LoVo (cell line): ENCODE data around the gene TOMT.

Experiments
- DNase-seq: peaks from one replicate; pipeline ENCODE4 v3.0.0-alpha.2; 2016; ENCODE audit warnings: low spot score

The TOMT gene

DNA sequence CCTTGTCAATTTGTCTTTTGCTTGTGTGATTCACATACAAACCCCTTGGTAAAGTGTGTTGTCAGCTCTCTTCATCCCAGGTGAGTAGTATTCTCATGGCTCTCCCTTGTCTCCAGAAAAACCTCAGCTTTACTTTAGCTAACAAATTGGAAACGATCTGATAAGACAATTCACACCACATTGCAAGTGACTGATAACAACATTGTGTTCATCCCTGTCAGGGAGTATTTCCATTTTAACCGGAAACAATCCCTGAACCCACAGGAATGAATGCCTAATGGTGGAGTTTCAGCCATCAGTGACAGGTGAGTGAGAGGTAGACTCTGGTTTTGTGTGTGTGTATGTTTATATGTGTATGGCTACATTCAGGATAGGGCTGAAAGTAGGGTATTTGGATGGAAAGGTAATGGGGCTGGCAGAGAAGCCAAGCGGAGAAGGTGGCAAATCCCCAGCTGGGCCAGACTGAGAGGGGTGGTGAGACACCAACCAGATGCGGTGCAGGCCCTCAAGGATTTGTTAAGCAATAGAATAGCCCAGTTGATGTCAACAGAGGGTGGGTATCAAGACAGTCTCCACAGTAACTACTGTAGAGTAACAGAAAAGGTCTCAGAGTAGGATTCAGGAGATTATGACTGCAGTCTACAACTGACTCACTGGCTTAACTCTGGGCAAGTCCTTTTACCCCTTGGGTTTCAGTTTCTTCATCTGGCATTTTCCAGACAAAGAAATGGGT, 17.5 kb upstream of the TOMT start:
- DNase-seq, result no peak

DNA sequence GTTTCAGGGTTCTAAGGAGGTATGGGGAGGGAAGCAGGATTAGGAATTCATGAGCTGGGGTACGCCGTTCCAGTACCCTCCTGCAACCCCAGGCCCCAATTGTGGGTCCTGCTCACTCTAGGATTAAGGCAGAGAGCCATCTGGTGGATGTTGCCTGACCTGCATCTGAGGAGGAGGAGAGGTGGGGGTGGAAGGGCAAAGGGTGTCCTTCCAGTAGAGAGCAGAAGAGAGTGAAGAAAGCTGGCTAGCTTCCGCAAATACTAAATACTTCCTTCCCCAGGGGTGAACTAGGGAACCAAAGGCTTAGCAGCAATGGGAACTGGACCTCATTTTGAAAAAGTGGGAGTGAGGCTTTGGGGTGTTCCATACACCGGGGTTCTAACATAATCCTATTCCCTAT, 14.4 kb upstream of the TOMT start:
- DNase-seq, result peak; percentile 33

DNA sequence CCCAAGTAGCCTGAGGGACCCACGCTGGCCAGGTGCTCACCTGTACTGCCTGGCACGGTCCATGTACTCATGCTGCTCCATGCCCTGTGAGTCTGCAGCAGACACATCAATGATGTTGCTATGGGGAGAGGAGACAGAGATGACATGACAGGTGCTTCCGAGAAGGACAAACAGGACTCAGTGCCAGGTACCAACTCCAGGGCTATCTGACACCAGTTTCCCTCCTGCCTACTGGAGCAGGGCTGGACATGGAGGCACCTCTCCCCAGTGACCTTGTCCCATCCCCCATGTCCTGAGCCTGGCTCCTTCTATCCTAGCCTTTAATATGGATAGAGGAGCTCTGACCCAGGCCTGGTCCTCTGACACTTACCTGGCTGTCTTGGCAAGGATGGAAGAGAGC, 7.0 kb upstream of the TOMT start:
- no peak for DNase-seq

DNA sequence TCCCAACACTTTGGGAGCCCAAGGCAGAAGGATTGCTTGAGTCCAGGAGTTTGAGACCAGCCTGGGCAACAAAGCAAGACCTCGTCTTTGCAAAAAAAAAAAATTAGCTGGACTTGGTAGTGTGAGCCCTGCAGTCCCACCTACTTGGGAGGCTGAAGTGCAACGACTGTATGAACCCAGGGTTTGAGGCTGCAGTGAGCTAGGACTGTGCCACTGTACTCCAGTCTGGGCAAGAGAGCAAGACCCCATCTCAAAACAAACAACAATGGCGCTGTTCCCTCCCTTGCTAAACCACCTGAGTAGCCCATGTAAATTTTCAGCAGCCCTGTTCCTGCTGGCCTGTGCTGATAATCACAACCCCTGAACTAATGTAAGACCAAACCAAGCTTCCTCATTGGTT, 5.7 kb upstream of the TOMT start:
- DNase-seq, result no peak

DNA sequence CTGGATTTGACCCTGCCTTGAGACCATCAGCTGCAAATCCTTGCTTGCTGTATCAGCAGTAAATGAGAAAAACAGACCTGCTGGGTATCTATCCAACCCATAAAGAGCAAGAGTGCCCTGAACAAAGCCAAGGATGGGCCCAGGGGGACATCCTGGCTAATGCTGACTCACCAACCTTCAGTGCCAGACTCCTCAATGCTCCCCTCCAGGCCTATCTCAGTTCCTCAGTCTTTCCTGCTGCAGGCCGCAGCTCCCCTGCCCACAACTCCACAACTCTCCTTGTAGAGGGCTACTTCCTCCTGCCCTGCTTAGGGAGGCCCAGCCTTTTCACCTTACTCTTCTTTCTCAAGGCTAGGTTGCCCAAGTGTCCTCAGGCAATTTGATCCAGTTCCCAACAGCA, 5.3 kb upstream of the TOMT start:
- no peak for DNase-seq

DNA sequence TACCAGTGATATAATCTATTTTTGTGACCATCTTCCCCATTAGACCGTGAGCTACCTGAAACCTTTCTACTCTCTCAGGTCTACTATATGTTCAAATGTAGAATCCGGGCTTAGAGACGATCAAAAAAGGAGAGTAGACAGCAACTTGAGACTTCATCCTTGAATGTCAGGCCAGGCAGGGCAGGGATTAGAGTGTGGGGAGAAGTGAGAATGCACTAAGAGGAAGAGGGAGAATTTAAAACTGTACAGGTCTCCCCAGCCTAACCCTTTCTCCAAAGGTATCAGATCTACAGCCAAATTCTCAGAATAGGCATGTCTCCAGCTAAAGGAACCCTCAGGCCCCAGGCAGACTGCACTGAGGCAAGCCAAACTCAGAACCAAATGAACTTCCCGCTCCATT, 3.6 kb upstream of the TOMT start:
- DNase-seq, result no peak

DNA sequence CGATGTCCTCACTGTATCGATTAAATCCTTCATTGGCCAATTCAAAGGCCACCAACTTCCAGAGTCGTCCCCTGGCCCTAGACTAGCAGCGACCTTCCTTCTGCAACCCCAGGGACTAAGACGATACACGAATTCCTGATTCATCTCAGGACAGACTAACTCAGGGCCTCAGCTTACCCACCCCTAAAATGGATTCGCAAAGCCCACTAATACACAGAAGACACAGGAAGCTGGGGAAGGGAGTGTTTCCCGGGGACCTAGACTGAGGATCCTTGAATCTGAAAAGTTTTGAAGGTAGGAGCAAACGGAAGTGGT, 3.1 kb upstream of the TOMT start:
- no peak for DNase-seq

DNA sequence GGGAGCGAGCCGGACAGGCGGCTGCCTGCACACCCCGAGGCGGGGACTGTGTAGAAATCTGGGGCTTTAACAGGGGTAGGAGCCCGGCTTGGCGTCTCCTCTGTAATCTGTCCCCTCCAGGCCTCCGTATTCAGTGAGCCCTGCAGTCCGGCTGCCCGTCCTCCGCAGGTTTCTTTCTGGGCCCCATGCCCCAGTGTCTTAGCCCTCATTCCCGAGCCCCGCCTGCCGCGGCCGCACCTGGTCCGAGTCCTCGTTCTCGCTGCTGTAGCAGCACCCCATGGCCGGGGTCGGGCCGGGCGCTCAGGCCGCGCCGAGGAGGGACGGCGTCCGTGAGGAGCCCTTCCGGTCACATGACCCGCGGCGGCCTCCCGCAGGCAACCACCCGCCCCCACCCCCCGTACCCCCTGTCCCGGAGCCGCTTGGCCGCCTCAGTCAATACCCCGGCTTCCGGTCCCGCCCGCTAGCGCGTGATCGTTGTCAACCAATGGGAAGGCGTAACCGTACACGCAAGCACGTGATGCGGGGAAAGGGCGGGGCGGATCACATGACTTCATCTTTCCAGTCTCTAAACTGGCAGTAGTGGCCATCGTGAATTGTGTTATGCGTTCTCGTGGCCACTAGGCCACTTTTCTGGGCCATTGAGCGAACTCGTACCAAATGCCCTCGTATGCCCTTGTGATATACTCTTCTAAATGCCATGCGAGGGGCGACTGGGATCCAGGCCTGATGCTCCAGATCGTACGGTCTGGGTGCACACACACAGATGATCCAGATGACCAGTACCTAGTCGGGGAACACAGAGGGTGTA, 2.6 kb upstream of the TOMT start, which contains the start of gene LAMTOR1:
LAMTOR1 (minus strand) TSS at position 352 of the 808 bp plus-strand sequence; CDS start at position 279, 73 bp downstream.
- DNase-seq, result peak; percentile 98

DNA sequence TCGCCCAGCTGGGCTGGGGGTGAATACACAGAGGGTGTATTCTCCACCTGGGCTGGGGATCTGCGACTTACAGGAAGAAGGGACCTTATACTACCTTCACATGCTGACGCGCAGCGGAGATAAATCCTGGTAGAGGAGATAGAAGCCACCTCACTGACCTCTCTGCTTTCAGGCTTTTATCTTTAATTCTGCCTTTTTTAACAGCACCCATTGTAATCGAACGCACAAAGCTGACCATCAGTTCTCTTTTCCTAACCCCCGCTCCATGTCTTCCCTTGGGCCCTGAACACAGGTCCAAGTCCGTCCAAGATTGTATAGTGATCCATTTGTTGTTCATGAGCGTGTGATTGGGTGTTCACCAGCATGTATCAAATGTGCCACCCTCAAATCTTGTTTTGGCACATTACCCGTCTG, 2.0 kb upstream of the TOMT start:
- no peak for DNase-seq

DNA sequence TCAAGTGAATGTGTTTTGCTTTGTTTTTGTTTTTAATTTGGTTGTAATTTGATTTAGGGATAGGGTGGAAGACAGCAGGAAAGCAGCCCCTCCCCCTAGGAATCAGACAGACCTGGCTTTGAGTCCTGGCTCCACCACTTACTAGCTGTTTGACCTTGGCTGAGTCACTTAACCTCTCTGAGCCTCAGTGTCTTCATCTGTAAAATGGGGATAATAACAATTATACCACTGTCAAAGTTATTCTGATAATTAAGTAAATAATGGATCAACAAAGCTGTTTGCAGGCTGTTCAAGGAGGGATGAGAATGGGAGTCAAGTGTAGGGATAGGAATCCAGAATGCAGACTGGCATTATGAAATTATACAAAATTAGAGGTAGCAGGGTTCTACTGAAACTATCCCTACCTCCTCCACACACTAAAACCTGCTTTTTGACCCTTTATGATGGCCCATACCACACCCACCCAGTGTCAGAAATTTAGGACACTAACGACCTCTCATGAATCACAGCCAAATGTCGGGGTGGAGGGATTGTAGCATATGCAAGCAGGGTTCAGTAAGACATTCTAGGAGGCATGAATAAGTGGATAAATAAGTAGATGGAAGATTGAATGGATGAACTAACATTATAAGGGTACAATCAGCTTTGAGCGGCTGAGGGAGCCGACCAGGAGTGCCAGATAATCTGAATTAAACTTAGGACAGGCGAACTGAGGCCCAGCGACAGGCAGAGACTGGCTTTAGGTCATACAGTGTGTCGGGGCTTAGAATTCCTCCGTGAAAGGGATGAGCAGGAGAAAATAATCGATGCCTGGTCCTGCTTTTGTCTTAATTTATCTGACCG, 5.8 kb downstream of the TOMT start:
- no peak for DNase-seq

DNA sequence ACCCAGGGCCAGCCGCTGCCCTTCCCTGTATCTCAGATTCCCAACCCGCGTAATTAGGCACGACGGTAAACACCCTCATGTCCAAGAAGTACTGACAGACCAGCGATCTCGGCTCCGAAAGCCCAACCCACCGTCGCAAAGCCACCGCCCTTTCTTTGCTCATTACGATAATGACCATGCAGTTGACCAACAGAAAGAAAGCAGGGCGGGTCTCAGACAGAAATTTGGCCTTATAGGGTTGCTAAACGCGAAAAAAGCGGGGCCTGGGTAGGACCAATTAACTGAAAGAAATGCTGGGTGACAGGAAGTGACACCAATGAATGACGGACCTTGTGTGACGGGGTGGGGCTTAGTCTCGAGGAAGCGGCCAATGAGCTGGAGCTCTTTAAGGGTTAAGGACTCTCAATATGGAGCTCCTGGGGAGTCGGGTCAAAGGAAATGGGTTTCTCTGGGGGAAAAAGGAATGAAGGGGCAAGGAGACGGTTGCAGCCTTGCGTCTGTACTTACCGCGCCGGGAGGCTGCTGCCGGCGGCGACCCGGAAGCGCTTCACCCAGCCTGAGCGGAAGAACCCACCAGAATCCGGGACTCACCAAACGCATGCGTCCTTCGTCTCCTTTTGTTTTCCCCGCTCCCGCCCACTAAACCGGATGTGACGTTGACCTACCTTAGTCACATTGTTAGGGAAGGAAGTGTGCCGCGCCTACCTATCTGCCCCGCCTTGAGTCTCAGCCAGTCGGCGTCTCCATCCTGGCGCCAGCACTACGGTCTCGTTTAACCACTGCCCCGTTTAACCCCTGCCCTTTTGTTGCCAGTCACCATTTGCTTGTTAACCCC, 6.6 kb downstream of the TOMT start, which contains the start of gene ANAPC15:
ANAPC15 (minus strand) TSS at position 553 of the 835 bp plus-strand sequence. CDS start 1,419 bp downstream, outside the sequence.
- peak; percentile 98 for DNase-seq

DNA sequence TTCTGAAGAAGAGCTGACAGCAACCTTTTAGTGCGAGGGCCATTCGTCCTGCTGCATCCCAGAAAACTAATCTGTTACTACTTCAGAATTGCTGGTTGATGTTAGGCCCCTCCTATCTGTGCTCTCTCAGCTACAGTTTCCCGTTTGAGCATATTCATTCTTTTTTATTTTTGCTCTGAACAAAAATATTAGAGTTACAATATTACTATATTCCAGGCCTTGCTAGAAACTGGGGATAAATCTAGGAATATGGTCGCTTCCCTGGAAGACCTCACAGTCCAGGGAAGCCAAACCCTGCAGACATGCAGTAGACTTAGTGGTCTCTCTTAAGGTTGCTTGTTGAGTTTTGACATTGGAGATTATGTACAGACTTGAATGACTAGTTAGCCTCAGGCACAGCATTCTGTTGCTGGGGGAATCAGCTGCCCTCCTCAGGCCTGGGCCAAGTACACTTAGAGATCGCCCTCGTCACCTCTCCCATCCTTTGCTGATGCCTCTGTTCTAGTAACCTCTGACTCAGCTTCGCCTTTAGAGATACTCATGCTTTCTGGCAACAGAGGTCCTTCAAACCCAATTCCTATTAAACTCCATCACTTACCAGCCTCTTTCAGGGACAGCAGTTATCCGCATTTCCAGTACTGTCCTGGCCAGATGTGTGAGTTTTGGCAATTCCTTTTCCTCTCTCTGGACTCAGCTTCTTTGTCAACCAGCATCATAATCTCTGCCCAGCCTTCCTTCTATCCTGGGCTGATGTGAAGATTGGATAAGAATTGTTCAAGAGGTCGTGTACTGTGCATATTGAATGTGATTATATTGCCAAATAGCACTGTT, 7.5 kb downstream of the TOMT start:
- DNase-seq, result no peak

DNA sequence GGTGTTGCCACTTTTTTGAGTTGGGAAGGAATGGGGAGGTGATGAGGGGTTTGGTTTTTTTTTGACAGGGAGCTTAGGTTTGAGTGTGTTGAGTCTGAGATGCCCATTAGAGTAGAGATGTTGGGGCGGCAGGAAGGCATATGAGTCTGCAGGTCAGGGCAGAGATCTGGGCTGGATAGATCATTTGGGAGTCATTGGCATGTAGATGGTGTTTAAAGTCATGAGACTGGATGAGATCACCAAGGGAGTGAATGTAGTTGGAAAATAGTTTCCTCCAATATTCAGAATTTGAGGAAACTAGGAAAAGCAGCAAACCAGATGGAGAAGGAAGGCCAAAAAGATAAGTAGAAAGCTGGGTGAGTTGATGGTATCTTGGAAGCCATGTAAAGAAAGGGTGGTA, 8.8 kb downstream of the TOMT start:
- no peak for DNase-seq

DNA sequence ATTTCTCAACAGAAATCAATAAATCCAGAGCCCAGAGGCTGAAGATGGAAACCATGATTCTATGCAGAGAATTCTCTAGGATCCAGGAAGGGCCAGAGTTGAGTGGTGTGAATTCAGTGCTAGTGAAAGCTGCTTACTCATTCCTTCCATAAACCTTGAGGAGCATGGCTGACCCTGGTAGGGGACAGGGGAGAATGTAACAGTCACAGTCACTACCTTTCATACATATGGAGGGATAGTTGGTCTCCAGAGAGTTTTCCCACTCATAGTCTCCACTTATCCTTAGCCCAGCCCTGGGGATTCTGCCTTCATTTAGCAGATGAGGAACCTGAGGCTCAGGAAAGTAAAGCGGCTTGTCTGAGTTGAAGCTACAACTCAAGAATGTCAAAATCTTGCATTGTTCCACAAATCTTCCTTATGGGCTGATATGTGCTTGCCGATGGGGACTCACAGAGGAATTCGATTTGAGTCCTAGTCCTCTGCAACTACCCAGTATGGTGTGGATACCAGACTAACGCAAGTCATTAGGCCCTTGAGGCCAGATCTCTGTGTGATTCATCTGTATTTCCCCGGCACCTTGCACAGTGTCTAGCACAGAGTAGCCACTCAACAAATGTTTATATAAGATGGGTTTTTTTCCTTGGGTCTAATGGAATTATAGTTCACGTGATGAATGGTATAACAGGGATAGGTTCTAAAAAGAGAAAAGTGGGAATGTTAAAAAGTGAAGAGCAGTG, 10.5 kb downstream of the TOMT start:
- DNase-seq, result no peak

DNA sequence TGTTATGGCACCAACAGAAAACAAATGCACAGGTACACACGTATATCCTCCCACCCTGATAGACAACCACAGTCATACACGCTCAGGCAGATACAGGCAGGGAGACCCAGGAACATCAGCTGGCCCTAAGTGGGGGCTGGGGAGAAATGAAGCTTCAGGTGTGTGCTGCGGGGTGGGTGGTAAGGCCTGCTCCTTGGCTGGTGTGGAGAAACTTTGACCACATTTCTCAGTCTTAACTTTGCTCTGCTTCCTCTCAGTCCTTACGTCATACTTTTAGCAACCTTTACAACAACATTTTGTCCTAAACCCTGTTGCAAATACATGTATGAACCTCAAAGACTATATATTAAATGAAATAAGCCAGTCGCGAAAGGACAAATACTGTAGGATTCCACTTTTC, 13.5 kb downstream of the TOMT start:
- no peak for DNase-seq

DNA sequence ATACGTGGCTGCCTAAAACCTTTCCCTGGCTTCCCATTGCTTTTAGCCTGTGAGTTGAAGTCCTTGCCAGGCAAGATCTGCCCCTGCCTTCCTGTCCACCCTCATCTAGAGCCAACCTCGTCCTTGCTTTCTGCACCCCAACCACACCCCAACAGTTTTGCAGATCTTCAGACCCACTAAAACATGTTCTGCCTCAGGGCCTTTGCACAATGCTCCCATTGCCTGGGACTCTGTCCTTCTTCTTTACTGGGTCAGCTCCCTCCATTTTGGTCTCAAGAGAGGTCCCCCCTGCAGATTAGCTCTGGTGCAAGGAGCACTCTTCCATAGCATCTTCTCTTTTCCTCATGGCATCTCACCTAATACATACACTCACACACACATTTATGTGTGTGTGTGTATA, 15.2 kb downstream of the TOMT start:
- DNase-seq, result no peak

DNA sequence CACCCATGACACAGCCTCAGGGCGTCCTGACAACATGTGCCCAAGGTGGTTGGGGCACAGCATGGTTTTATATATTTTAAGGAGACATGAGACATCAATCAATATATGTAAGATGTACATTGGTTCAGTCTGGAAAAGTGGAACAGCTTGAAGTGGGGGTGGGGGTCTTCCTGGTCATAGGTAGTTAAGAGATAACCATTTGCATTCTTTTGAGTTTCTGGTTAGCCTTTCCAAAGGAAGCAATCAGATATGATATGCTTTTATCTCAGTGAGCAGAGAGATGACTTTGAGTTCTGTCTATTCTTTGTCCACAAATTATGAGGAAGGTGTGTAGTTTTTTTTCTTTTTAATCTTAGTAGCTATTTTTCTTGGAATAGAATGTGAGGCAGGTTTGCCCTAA, 16.9 kb downstream of the TOMT start:
- no peak for DNase-seq

DNA sequence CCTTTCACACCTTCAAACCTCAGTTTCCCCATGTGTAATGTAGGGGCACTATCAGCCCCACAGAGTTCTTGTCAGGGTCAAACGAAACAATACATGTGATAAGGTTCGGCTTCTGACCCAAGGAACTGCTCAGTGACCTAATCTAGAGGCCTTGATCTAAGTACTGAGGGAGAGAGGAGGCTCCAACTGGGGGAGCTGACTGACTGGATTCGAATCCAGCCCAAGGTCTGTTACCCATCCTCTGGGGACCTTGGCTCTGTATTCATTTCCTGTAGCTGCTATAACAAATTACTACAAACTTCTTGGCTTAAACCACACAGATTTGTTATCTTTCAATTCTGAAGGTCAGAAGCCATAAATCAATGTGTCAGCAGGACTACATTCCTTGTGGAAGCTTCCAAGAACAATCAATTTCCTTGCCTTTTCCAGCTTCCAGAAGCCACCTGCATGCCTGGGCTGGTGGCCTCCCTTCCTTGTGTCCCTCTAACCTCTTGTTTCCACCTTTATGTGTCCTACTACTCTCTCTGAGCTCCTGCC, 17.5 kb downstream of the TOMT start:
- DNase-seq, result no peak

DNA sequence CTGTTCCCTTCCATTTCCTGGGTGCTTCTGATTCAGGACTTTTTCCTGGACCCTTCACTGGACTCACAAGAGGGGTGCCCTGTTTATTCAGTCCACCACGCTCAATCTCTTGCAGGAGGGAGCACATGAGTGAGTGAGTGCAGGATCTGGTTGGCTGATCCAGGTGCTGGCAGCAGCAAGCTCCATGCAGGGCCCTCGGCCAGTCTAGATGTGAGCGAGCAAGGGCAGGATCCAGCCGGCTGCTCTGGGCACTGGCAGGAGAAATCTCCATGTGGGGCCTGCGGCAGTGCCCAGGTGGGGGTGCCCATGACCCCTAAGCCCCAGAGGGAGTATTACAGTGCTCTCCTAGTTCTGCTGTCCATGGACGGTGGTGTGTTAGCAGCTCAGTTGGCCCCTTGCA, 18.3 kb downstream of the TOMT start:
- DNase-seq, result no peak

DNA sequence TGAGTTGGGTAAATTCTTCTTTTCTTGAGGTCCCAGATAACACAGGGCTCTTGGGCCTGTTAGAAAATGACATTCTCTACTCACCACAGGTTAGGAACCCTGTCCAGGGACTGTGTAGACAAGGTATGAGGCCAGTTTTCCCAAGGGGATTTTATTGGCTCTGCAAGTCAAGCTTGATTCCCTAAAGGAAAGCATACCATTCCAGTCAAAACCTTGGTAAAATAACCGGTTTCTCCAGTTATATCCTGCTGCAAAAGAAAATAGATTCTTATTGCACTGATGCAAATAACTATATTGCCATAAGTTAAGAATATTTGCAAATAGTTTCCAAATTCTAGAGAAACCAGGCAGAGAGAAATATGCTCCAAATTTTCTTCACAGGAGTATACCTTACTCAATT, 20.2 kb downstream of the TOMT start:
- no peak for DNase-seq
